Measurements from ENCODE around the gene CORO6. TPM values are rescaled to one million over a fixed set of nuclear protein-coding genes. Genes with fewer than 3 reads are reported as not detected.

CORO6 gene
- total RNA-seq, 4 donors from 2014 or later, result 2.0 to 39.9 (median 6.5) TPM

- H3K27me3 ChIP-seq, result no peaks in the 10 kb centered on the region
- peaks cover 0 to 16% (median 0%) of the 10 kb centered on the region in 3 donors for H3K36me3 ChIP-seq
- intact Hi-C loops (cut with DNase I), result no loop called here
- H3K4me3 ChIP-seq, result peak overlapping the region; percentile 58 to 79 (median 70)
- no peaks in the 10 kb centered on the region for H3K9me3 ChIP-seq
- H3K4me1 ChIP-seq, result peaks cover 14 to 79% (median 29%) of the 10 kb centered on the region in 3 donors
- no peak for TF ChIP-seq CTCF (IDR thresholded peaks at IDR 0.05)
- no peak for TF ChIP-seq POLR2A (IDR thresholded peaks at IDR 0.05)
- WGBS, 2 donors, result 24 to 28% methylated on average over 3 to 10 of the region's 55 CpGs
- H3K27ac ChIP-seq, result peak overlapping the region; percentile 59 to 93 (median 86)
- no peak for DNase-seq
These were observed 56.9 kb downstream of the CORO6 start for GRCh38 chr17:29565643-29566472.

Small RNA genes within 50 kb of the gene (small RNA-seq; reads per million reads assigned to genes)
- 0 reads per million in 4 donors for gene RNU6-920P

Other genes with a start within 250 kb of the CORO6 start
- 10 to 100 TPM; 24.9 to 41.4 (median 38.7) TPM for gene TAOK1, start 232.5 kb downstream of the CORO6 start, total RNA-seq
- 1 to 10 TPM; 4.3 to 7.2 (median 5.4) TPM for gene ABHD15, start 55.9 kb downstream of the CORO6 start, total RNA-seq
- 10 to 100 TPM; 11.8 to 34.9 (median 21.8) TPM for gene TP53I13, start 54.2 kb downstream of the CORO6 start, total RNA-seq
- gene GIT1, start 33.3 kb downstream of the CORO6 start, total RNA-seq, result 10 to 100 TPM; 24.0 to 45.4 (median 29.6) TPM
- gene ANKRD13B, start 29.8 kb downstream of the CORO6 start, total RNA-seq, result 10 to 100 TPM in 2 of 4 donors, 1 to 10 TPM in 2; 3.3 to 18.7 (median 10.2) TPM